Left ventricle myocardium inferior (tissue), 1 donor: Measurements from ENCODE around the gene ABCA3. TPM values are rescaled to one million over a fixed set of nuclear protein-coding genes. Genes with fewer than 3 reads are reported as not detected.

Experiments used
- DNase-seq: peaks from one replicate; pipeline ENCODE4 v3.0.0-alpha.2; 2020
- H3K27ac ChIP-seq: fragments of 200-600 bp; replicated peaks from 2 replicates; pipeline ENCODE4 v1.8.0; 2021
- H3K27me3 ChIP-seq: fragments of 200-600 bp; 2 replicates; pipeline ENCODE4 v1.8.0; 2021; ENCODE audit warnings: low read depth
- H3K36me3 ChIP-seq: fragments of 200-600 bp; 2 replicates; pipeline ENCODE4 v1.8.0; 2021
- H3K4me1 ChIP-seq: fragments of 200-600 bp; 2 replicates; pipeline ENCODE4 v1.8.0; 2021
- H3K4me3 ChIP-seq: fragments of 200-600 bp; 2 replicates; pipeline ENCODE4 v1.8.0; 2021; ENCODE audit warnings: mild to moderate bottlenecking, moderate library complexity
- H3K9me3 ChIP-seq: fragments of 200-600 bp; replicated peaks from 2 replicates; pipeline ENCODE4 v1.8.0; 2021
- CTCF ChIP-seq: fragments of 200-600 bp; IDR thresholded peaks from 2 replicates; pipeline ENCODE4 v1.8.0; 2021; ENCODE audit warnings: antibody characterized with exemption, mild to moderate bottlenecking, borderline replicate concordance
- intact Hi-C: fragments of 100-400 bp; cut with micrococcal nuclease; formaldehyde crosslinking; loops from one replicate; pipeline ENCODE4 v1.11.0; 2022
- total RNA-seq: library from RNA; stranded (reverse); fragmentation: NEBNext Ultra II Directional; extraction: Animal tissue kit (Norgen Biotek cat#: 25700); gene quantifications from one replicate; pipeline ENCODE4 v1.2.1, GENCODE V29; 2021
- donor health status: DM: no; HTN: yes; CAD: no; lungs with severe emphysema.

The ABCA3 gene
- total RNA-seq, 1 donor from 2014 or later = 6.9 TPM

- intact Hi-C loops = loop anchor here (10.0 kb wide), 1 partner anchor 97 kb away; no protein-coding TSS in a partner anchor
- no peak for TF ChIP-seq CTCF
- H3K27ac ChIP-seq = no peak overlapping the region
Observed at GRCh38 chr16:2337431-2338296, 2.9 kb downstream of the ABCA3 start.

GRCh38 chr16:2335286-2335895 is 5.1 kb downstream of the ABCA3 start:
- TF ChIP-seq CTCF = no peak
- Histone ChIP-seq H3K9me3 (no peaks in the 10 kb centered on the region), H3K27me3 (no peaks in the 10 kb centered on the region), H3K36me3 (no peaks in the 10 kb centered on the region), H3K4me3 (no peak overlapping the region), H3K4me1 (peaks cover 19% of the 10 kb centered on the region), H3K27ac (no peak overlapping the region)
- intact Hi-C loops = loop anchor here (10.0 kb wide), 1 partner anchor 99 kb away; no protein-coding TSS in a partner anchor
- DNase-seq = no peak

More at GRCh38 chr16:2337431-2338296, 2.9 kb downstream of the ABCA3 start:
- no peaks in the 10 kb centered on the region for H3K27me3 ChIP-seq
- no peaks in the 10 kb centered on the region for H3K36me3 ChIP-seq
- peaks cover 29% of the 10 kb centered on the region for H3K4me1 ChIP-seq
- H3K9me3 ChIP-seq = no peaks in the 10 kb centered on the region
- DNase-seq = no peak
- no peak overlapping the region for H3K4me3 ChIP-seq

GRCh38 chr16:2333772-2334379 is 6.7 kb downstream of the ABCA3 start:
- Histone ChIP-seq H3K4me3 (no peak overlapping the region), H3K27me3 (no peaks in the 10 kb centered on the region), H3K4me1 (peaks cover 6% of the 10 kb centered on the region), H3K9me3 (no peaks in the 10 kb centered on the region), H3K27ac (no peak overlapping the region), H3K36me3 (no peaks in the 10 kb centered on the region)
- intact Hi-C loops = loop anchor here (10.0 kb wide), 1 partner anchor 101 kb away; no protein-coding TSS in a partner anchor
- no peak for TF ChIP-seq CTCF
- no peak for DNase-seq

GRCh38 chr16:2333231-2333630 is 7.3 kb downstream of the ABCA3 start:
- Histone ChIP-seq H3K36me3 (peaks cover 4% of the 10 kb centered on the region), H3K4me3 (no peak overlapping the region), H3K27me3 (no peaks in the 10 kb centered on the region), H3K4me1 (peaks cover 6% of the 10 kb centered on the region), H3K27ac (no peak overlapping the region), H3K9me3 (no peaks in the 10 kb centered on the region)
- no peak for TF ChIP-seq CTCF
- no peak for DNase-seq
- intact Hi-C loops = loop anchor here (10.0 kb wide), 1 partner anchor 102 kb away; no protein-coding TSS in a partner anchor

- Histone ChIP-seq H3K27me3 (no peaks in the 10 kb centered on the region), H3K36me3 (peaks cover 16% of the 10 kb centered on the region), H3K9me3 (no peaks in the 10 kb centered on the region), H3K27ac (no peak overlapping the region), H3K4me3 (no peak overlapping the region), H3K4me1 (no peaks in the 10 kb centered on the region)
- no peak for DNase-seq
- intact Hi-C loops = loop anchor here (10.0 kb wide), 1 partner anchor 103 kb away; no protein-coding TSS in a partner anchor
- no peak for TF ChIP-seq CTCF
Observed at GRCh38 chr16:2331931-2332267, 8.6 kb downstream of the ABCA3 start.
